HK-2 (cell line): ENCODE results near the gene CEBPE.
A peak's percentile ranks its signal among the peaks of the same experiment; 100 is the strongest.

ENCODE experiments used
- DNase-seq: peaks from one replicate; pipeline ENCODE4 v3.0.0-alpha.2; 2018; ENCODE audit not compliant: unreplicated experiment

Gene CEBPE

DNA sequence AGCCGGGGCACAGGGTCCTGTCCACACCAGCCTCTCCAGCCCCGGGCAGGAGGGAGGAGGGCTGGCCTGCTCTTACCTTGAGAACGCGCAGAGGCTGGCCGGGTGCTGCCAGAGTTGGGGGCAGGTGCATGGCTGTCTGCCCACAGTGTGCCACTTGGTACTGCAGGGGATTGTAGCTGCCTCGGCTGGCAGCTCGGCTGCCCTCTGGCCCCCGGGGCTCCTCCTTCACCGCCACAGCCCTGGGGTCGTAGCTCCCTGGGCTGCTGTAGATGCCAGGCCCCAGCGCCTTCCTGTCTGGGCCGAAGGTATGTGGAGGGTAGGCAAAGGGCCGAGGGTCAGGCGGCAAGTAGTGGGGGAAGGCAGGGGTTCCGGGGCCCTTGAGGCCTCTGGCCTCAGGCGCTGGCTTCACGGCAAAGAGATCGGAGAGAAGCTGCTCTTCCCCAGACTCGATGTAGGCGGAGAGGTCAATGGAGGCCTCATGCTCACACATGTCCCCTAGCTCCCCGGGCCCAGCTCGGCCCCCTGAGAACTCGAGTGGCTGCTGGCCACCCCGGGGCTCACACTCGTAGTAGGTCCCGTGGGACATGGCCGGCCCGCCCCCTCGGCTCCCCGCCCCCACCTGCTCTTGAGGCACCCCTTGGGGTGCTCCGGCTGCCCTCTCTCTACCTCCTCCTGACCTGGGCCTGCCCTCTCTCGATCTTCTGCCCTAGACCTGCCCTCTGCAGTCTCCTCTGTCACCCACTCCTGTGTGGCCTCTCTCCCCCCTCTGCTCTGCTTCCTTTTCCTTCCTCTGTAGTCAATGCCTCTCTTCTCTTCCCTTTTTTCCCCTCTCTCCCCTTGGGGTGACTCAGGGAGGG lies at the start of gene CEBPE:
Gene CEBPE (minus strand): TSS at position 750 of the 857 bp plus-strand sequence. CDS start 164 bp downstream, at position 586.
- no peak for DNase-seq

DNA sequence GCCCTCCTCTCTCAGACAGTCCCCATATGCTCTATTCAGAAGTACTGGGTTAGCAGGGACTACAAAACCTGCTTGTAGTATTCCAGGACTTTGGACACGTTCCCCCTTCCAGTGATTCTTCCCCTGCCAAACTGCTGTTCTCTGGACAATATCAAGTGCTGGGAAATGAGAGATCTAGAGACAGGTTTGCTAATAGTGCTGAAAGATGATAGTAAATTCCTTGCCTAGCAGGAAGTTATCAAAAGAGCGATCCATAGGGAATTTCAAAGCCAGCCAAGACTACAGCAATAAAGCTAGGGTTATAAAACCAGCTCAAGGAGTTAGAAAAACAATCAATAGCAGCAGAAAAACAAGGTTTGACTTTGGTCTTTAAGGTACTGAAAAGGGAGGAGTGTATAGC lies 49.2 kb upstream of the CEBPE start:
- no peak for DNase-seq

DNA sequence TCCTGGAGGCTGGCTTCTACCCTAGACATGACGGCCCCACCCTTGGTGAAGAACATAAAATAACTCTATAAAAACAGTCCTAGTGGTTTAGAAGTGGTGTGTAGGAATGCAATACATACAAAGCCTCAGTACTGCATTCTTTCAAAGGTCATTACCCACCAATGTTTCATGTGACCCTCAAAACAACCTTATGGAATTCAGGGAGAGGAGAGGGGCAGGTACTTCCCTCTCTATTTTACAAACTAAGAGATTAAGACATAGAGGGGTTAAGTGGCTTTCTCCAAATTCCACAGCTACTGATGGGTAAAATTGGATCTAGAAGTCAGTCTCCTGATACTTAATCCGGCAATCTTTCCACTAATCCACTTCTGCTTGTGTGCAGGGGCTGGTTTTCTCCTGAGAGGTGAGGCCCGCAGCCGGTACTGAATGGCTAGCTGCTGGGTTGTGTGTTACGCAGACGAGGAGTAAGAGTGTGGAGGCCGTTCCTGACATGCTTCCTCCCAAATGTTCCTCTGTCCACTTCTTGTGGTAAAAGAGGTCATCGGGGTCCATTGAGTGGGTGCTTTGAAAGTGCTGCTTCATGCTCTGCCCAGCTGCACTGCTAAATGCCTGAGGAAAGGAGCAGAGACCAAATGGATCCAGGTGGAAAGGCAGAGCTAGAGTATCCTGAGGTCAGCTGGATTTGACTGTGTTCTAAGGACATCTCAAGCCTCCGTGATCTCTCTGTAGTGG lies 48.2 kb upstream of the CEBPE start:
- DNase-seq = no peak

DNA sequence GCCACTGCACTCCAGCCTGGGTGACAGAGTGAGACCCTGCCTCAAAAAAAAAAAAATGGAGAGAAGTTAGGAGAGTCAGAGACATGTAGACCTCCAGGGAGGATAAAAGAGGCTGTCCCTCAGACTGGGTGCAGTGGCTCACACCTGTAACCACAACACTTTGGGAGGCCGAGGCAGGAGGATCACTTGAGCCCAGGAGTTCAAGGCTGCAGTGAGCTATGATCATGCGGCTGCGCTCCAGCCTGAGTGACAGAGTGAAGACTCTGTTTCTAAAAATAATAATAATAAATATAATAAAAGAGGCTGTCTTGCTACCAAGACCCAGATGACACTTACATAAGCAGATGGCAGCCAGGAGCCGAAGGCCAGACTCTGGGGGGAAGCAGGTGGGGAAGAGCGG lies 45.9 kb upstream of the CEBPE start:
- no peak for DNase-seq

DNA sequence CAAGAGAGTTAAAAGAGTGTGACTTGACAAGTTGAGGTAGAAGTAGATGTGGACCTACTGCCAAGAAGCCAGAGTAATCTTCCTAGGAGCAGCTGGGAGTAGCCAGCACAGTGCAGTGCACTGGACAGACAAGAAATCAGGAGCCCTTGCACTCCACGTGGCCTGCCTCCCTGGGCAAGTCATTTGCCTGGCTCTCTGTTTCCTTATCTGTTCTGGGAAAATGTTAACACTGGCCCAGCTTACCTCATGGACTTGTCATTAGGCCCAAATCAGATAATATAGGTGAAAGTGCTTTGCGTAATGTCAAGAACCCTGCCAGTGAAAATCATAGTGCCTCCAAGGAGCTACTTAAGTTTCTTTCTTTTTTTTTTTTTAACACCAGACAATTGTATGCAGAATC lies 45.2 kb upstream of the CEBPE start:
- no peak for DNase-seq

DNA sequence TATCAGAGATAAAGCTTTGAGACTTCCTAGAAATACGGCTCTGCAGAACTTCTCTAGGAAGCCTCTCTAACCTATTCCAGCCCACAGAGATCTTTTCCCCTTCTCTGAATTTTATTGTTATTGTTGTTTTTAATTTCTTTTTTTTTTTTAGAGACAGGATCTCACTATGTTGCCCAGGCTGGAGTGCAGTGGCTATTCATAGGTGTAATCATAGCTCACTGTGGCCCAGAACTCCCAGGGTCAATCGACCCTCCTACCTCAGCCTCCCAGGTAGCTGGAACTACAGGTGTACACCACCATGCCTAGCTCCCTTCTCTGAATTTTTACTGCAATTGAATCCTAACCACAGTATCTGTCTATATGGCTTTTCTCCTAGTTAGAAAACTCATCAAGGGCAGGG lies 44.8 kb upstream of the CEBPE start:
- DNase-seq = no peak

DNA sequence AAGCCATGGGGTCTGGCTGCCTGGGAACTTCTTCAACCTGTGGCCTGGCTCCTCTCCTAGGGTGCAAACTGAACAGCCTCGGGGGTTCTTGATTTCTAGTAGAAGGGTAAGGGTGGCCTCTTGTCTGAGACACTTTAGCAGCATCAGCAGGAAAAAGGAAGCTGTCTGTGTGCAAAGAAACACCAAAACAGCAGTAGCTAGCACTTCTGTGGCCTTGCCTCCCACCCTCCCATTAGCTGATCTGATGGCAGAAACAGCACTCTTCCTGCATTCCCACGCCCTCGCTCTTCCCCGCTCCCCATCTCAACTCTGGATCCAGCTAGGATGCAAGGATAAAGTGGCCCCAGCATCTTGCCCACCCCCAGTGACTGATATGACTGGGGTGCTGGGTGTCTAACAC lies 43.7 kb upstream of the CEBPE start:
- DNase-seq = no peak

DNA sequence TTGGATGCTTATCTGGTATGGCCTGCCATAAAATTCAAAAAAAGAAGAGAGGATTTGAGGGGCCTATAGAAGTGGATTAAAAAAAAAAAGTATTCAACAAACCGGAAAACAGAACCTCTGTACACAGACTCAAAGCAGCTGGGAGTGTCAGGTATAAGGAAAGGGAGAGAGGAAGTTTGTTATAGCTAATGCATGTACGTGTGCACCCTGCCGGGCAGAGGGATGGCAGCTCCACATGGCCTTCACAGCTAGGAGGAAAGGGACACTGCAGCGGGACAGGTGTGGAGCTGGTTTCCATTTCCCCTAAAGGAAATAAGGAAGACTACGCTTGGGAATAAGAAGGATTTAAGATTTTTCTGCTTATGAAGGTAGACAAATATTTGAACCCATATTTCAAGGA lies 43.0 kb upstream of the CEBPE start:
- DNase-seq = no peak

DNA sequence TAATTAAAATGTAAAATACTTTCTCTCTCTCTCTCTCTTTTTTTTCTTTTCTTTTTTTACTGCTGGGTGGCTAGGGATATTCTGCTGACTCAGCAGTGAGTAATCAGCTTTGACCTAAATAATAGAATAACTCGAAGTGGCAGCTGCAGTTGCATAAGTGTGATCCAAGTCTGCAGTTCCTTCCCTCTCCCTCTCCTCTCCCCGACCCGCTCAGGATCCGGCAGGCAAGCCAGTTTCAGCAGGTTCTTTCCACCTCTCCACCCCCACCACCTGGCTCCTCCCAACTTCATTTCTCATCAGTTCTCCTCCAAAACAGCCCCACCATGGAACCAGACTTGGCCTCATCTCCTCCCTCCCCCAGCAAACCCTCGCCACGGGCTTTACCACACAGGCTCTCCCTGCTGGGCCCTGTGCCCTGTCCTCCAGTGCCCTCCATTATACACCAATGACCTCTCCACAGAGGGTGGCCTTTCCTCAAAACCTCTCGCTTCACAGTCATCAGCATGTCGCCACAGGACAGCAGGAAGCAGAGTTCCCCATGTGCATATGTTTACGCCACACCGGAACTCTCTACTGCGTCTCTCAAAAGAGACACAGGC lies 42.0 kb upstream of the CEBPE start:
- peak; percentile 24 for DNase-seq

DNA sequence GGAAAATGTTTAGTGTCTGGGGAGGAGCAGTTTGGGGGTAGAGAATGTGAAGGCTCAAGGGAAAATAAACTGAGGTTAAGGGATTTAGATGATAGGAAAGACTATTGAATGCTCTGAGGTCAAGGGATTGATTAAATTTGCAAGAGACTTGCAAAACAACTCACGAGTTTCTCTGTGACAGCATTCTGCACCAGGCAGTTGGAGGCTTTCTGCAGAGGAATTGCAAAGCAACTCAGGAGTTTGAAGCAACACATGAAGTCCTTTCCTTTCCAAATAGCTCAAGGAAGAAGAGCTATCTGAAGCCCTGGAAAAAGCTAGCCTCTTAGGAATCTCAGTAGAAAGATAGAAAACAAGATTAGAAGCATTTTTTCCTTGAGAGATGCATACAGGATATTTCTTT lies 40.5 kb upstream of the CEBPE start:
- DNase-seq = no peak

DNA sequence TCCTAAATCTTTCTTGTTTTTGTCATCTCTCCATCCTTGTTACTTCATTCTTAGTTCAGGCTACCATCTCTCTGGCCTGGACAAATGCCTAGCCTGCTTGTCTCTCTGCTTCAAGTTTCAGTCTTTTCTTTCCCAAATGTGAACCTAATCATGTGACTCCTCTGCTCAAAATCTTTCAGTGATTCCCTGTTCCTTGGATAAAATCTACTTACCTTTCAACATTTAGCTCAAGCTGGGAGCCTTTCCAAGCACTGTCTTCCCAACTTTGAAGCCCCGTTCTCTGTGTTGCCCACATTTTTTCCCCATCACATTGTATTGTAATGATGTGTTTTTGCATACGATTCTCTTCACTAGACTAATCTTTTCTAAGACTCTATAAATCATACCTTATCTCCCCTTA lies 39.7 kb upstream of the CEBPE start:
- no peak for DNase-seq

DNA sequence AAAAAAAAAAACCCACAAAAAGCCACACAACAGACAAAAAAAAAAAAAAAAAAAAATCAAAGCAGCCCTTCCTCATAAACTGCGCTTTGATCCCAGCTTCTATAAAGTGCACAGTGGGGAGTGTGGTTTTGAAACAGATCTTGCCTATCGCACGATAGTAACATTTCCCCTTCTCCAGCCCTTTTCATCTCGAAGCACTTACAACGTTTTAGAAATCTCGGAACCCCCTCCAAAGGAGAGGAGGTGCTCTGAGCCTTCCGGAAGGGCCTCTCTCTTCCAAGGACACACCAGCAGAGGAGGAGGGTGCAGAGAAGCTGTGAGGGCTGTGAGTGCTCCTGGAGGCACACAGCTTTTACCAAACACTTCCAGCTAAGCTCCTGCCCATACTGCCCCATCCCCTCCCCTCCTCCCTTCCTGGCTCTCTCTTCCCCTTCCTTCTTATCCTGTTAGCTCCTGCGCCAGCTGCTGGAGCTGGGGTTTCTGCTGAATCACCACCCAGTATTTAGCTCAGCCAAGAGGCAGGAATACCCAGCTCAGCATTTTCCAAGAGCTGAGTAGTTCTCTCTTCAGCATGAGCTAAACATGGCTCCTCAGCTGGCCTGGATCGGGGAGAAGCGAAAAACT lies 36.0 kb upstream of the CEBPE start:
- DNase-seq = peak; percentile 38

DNA sequence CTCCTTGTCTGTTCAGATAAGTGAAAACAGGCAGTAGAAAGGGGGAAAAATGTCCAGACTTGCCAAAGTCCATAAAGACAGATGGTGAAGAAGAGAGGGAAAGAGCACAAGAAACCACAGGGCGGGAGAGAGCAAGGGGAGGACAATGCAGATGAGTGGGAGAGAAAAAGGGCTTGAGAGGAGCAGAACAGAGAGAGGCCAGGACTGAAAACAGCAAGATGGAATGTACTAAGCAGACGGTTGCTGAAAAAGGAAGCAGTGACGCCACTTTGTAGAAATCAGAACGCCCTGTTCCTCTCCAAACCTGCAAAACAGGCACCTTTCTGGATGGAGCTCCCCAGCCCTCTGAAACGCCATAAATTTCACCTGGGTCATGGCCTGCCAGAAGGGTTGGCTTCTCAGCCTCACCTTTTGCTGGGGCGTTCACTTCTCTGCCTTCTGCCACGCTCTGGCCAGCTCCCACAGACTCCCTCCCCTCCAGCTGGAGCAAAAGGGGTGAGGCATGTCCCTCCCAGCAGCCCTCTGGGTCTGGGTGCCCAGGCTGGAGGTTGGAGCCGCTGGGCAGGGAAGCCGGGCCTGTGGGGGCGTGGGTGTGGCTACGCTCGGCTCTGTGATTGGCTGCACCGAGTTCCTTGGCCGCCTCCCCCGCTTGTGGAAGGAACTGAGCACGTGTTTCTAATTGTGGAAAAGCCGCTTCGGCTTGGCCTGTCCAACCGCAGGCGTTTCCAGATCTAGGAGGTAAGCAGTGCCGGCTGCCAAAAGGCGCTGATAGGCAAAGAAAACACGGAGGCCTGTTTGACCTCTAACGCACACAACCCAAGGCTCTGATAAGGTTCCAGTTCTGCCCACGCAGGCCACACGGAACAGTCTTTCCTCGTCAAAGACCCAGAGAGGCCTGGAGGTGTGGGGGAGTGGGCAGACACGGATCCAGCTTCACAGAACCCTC lies 35.1 kb upstream of the CEBPE start:
- DNase-seq = peak; percentile 26

DNA sequence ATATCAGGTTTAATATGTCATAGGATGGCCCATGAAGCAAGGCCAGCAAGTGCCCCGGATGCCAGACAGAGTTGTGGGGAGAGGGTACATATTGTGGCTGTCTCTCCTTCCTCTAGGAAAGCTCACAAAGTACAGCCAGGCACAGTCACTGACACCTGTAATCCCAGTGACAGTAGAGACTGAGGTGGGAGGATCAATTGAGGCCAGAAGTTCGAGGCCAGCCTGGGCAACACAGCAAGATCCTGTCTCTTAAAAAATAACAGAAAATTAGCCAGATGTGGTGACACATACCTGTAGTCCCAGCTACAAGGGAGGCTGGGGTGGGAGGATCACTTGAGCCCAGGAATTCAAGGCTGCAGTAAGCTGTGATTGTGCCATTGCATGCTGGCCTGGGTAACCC lies 32.3 kb upstream of the CEBPE start:
- DNase-seq = no peak

DNA sequence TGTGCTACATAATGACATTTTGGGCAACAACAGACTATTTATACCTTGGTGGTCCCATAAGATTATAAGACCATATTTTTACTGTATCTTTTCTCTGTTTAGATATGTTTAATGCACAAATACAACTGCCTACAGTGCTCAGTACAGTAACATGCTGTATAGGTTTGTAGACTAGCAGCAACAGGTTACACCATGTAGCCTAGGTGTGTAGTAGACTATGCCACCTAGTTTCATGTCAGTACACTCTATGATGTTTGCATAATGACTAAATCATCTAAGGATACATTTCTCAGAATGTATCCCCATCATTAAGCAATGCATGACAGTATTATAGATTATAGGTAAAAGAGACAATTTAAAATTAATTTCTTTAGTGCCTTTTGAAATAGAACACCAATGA lies 30.7 kb upstream of the CEBPE start:
- no peak for DNase-seq

DNA sequence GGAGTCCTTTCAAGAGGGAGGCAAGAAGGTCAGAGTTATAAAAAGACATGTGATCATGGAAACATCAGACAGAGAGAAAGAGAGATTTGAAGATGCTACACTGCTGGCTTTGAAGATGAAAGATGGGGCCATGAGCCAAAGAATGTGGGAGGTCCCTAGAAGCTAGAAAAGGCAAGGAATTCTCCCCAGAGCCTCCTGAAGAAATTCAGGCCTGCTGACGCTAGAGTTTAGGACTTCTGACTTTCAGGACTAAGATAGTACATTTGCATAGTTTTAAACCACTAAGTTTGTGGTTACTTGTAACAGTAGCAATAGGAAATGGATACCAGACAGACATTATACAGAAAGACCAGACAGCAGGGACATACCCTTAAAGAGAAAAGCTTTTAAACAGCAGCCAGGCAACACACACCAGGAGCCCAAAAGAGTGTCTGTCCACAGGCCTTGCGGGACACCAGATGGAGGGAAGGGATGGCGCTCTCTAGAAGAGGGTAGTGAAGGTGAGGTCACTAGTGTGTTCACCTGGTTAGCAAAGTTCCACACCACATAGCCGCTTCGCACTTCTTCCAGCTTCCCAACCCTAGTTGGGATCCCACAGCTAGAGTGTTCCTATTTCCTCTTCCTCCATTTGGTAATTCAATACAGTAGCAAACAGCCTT lies 29.7 kb upstream of the CEBPE start:
- no peak for DNase-seq

DNA sequence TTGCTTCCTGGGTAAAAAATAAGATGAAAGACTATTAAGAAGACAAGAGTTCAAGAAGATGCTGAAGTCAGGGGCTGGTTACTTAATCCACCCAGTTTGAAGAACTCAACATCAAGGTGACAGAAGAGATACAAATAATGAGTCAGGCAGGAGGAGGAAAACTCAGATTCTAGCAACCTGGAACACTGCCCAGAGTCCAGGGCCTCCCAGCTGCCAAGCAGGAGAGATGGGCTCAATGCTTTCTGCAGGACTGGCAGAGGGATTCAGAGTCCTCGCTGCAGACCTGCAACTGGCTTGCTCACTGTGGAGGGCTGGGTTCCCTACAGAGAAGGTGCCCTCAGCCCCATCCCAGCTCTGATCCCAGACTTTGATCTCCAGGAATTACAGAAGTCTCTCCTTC lies 28.6 kb upstream of the CEBPE start:
- no peak for DNase-seq

DNA sequence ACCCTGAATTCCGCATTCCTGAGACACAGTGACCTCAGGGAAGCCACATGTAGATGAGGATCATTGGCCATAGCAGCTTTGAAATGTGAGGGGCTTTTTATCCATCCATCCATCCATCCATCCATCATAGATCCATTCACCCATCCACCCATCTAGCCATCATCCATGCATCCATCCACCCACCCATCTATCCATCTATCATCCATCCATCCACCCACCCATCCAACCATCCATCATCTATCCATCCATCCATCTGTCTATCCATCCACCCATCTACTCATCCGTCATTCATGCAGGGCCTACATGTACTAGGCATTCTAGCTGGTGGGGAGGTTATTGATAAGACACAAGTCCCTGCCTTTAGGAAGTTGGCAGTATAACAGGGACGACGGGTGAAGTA lies 27.9 kb upstream of the CEBPE start:
- DNase-seq = no peak

DNA sequence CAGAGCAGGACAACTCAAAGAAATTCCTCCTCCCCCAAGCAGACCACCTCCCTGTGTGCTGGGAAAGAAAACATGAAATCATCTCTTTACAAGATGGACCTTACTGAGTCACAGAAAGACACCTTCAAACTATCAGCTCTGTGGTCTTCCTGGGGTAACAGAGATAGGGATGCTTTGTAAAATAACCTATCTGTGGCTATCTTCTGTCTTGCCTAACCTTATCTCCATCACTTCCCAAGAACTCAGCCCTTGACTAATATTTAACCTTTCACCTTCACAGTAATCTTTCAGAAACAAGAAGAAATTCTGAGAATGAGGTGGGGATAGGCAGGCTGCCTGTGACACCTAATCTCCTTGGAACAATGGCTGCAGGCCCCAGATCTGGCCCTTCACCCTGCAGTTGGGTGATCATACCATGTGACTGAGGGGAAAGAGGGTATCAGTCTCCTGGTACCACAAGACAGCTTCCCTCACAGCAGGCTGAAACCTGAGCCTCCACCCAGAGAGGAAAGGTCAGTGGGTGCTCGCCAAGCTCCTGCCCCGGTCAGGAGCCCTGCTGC lies 27.4 kb upstream of the CEBPE start:
- DNase-seq = no peak

DNA sequence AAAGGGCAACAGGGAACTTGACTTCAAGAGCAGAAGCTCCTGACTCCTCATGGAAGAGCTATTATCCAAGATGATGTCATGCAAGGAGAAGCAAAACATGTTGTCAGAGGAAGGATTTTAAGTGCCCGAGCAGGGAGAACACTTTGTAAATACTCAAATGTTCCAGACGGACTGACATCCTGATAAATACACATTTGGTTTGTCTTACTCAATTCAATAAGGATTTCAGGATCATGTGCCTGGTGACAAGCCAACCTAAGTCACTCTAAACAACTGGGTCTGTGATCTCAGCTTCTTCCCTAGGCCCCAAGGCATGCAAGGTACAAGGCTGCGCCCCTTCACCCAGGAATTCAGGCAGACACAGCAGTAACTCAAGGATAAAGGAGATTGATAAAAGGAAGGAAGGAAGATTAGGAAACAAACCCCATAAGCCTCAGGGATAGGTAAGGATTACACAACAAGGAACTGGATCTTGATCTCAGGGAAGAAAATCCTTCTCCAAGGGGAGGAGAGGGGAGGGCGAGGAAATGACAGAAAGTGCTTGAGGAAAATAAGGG lies 26.8 kb upstream of the CEBPE start:
- no peak for DNase-seq
